ENCODE data around the gene ANGPT4. TPM values are rescaled to one million over a fixed set of nuclear protein-coding genes. Genes with fewer than 3 reads are reported as not detected.

Gene ANGPT4
- total and polyA plus RNA-seq, 2 of the 8 experiments (the other 6 are each of a cell fraction or from before 2014, with no cell fraction given): 0.07 to 0.33 TPM

- peak within 1 kb of the TSS; percentile 95; the same call in 1 of the 2 replicates for H4K8ac ChIP-seq (ENCODE audit: extremely low read depth, insufficient read depth, low read length)
- peaks cover 7% of the 10 kb centered on the region; the same call in 1 of the 2 replicates for H3K23me2 ChIP-seq (ENCODE audit: low read depth, low read length)
- H3K9ac ChIP-seq (replicated peaks in 1 of 4; ENCODE audit: extremely low read depth in 1 of 4, low read depth in 3 of 4, low read length in 3 of 4): peak within 1 kb of the TSS; percentile 2 to 73 (median 63); a peak in 6 of 7 replicates
- peaks cover 0 to 15% (median 13%) of the 10 kb centered on the region in 4 experiments; a peak in 6 of 7 replicates for H3K27me3 ChIP-seq (replicated peaks in 1 of 4; ENCODE audit: control insufficient read depth in 3 of 4, extremely low read depth in 1 of 4, insufficient read depth in 3 of 4, low read length in 3 of 4)
- H2BK5ac ChIP-seq (ENCODE audit: low read depth, low read length): peak within 1 kb of the TSS; percentile 96; the same call in 1 of the 2 replicates
- H3K23ac ChIP-seq (ENCODE audit: insufficient read length): no peak within 1 kb of the TSS
- peaks cover 0 to 3% (median 1%) of the 10 kb centered on the region in 4 experiments; a peak in 1 of 7 replicates for H3K4me1 ChIP-seq (replicated peaks in 1 of 4; ENCODE audit: control insufficient read depth in 3 of 4, insufficient read depth in 4 of 4, low read length in 3 of 4)
- H3K56ac ChIP-seq (replicated peaks; ENCODE audit: insufficient read length, low read depth, low read length): peak within 1 kb of the TSS; percentile 88
- no peaks in the 10 kb centered on the region for H3K36me3 ChIP-seq (ENCODE audit: control insufficient read depth in 2 of 4, insufficient read depth in 4 of 4, low read length in 3 of 4)
- no peaks in the 10 kb centered on the region for H3K79me2 ChIP-seq (ENCODE audit: control insufficient read depth in 1 of 2, insufficient read depth in 2 of 2, low read length in 2 of 2)
- DNase-seq (ENCODE audit: low read depth in 1 of 2, low spot score in 2 of 2) (peak; percentile 70 to 93), FAIRE-seq (no peak)
- H3K4me3 ChIP-seq (ENCODE audit: extremely low read depth in 1 of 4, insufficient read depth in 2 of 4, low read depth in 3 of 4, low read length in 4 of 4): peak within 1 kb of the TSS; percentile 42 to 76 (median 70)
- H4K20me1 ChIP-seq (replicated peaks in 1 of 2; ENCODE audit: control insufficient read depth in 1 of 2, insufficient read depth in 2 of 2, low read length in 2 of 2): no peaks in the 10 kb centered on the region
- H3K4ac ChIP-seq (replicated peaks; ENCODE audit: insufficient read length, low read depth, low read length): no peak within 1 kb of the TSS
- H2BK120ac ChIP-seq (replicated peaks; ENCODE audit: low read depth, low read length): no peak within 1 kb of the TSS
- H3K4me2 ChIP-seq (ENCODE audit: insufficient read depth in 1 of 2, low read depth in 2 of 2, low read length in 2 of 2): peak within 1 kb of the TSS; percentile 66 to 95
- no peak within 1 kb of the TSS; the same call in 1 of the 2 replicates for H2BK20ac ChIP-seq (ENCODE audit: low read length)
- peak within 1 kb of the TSS; percentile 60 for H2AFZ ChIP-seq (ENCODE audit: low read length)
- H4K5ac ChIP-seq (ENCODE audit: insufficient read length, low read depth, low read length): peak within 1 kb of the TSS; percentile 90
- peak within 1 kb of the TSS; percentile 99 for H3K18ac ChIP-seq (ENCODE audit: extremely low read depth, low read length)
- H2AK5ac ChIP-seq (ENCODE audit: low read depth, low read length): no peak within 1 kb of the TSS
- no peak within 1 kb of the TSS for H4K91ac ChIP-seq (replicated peaks; ENCODE audit: insufficient read length, low read length)
- no peaks in the 10 kb centered on the region for H3K9me3 ChIP-seq (ENCODE audit: insufficient read depth in 2 of 2, low read depth in 1 of 2, low read length in 1 of 2)
- no peak within 1 kb of the TSS for H2BK12ac ChIP-seq (ENCODE audit: low read depth, low read length)
- peak within 1 kb of the TSS; percentile 87; the same call in 1 of the 2 replicates for H3K27ac ChIP-seq (ENCODE audit: low read depth, low read length)
- ChIA-PET CTCF (ENCODE audit: partially characterized antibody) (interaction anchor here (1.2 to 2.5 kb wide), 9 partner anchors 9 to 120 kb away, joined by 3 to 13 read pairs (median 4); no protein-coding TSS in a partner anchor), POLR2A (ENCODE audit: partially characterized antibody) (interaction anchor here (1.0 to 1.6 kb wide), 6 partner anchors 9 to 22 kb away, joined by 3 to 7 read pairs (median 4); no protein-coding TSS in a partner anchor)
- no peak within 1 kb of the TSS for H3K14ac ChIP-seq (ENCODE audit: insufficient read length)
- no peak within 1 kb of the TSS for H2BK15ac ChIP-seq (ENCODE audit: low read length)
- 2% methylated on average over 34 of the region's 64 CpGs; no CpG with 5 or more reads in 1 of the 2 experiments for WGBS, 2 experiments (ENCODE audit: extremely low coverage in 1 of 2, insufficient coverage in 1 of 2, insufficient read length in 1 of 2, insufficient replicate concordance in 2 of 2, low coverage in 1 of 2, low lambda C conversion rate in 2 of 2, missing lambda C conversion rate in 1 of 2)
- no peaks in the 10 kb centered on the region for H3K79me1 ChIP-seq (ENCODE audit: low read depth, low read length)
- TF ChIP-seq GABPA (IDR thresholded peaks at IDR 0.05; ENCODE audit: borderline replicate concordance, insufficient read depth, low read length) (no peak), SUZ12 (IDR thresholded peaks at IDR 0.05; ENCODE audit: low read length) (no peak), POLR2A (IDR thresholded peaks at IDR 0.05; ENCODE audit: control extremely low read depth in 1 of 2, low read depth in 2 of 2, low read length in 2 of 2) (no peak), SIRT6 (IDR thresholded peaks at IDR 0.05; ENCODE audit: low read length) (no peak), HDAC2 (IDR thresholded peaks at IDR 0.05; ENCODE audit: borderline replicate concordance in 1 of 2, low read depth in 2 of 2, low read length in 2 of 2) (peak in 1 of 2 experiments; percentile 76; a peak in 1 of 4 replicates), KDM5A (IDR thresholded peaks at IDR 0.05; ENCODE audit: low read length) (no peak), YY1 (IDR thresholded peaks at IDR 0.05; ENCODE audit: low read depth, low read length) (0 out of 2 replicates have a peak, but pooled peaks have one; percentile 29), JUND (IDR thresholded peaks at IDR 0.05; ENCODE audit: low read length) (peak; percentile 92), SRF (IDR thresholded peaks at IDR 0.05; ENCODE audit: low read depth, low read length) (no peak), CHD2 (IDR thresholded peaks at IDR 0.05; ENCODE audit: low read length) (no peak), SP1 (IDR thresholded peaks at IDR 0.05; ENCODE audit: low read depth, low read length) (no peak)
- TF ChIP-seq, protein P1, sequence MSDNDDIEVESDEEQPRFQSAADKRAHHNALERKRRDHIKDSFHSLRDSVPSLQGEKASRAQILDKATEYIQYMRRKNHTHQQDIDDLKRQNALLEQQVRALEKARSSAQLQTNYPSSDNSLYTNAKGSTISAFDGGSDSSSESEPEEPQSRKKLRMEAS (IDR thresholded peaks at IDR 0.05): peak; percentile 46; the same call in 1 of the 2 replicates
These were observed 82.5 kb downstream of the ANGPT4 start, which contains the start of gene FAM110A for GRCh38 chr20:833450-834150. TSS of gene FAM110A (plus strand) at chr20:833715. CDS start at chr20:844805, 11,090 bp downstream.
